Progenitor cell of endocrine pancreas (in vitro differentiated cells): ENCODE data around the gene MSL1. TPM values are rescaled to one million over a fixed set of nuclear protein-coding genes. Genes with fewer than 3 reads are reported as not detected.
A peak's percentile ranks its signal among the peaks of the same experiment; 100 is the strongest.

Experiments
- DNase-seq: peaks from one replicate; pipeline ENCODE4 v3.0.0; 2021; ENCODE audit warnings: low spot score; ENCODE audit not compliant: unreplicated experiment
- H3K27ac Mint-ChIP-seq: 2 replicates; pipeline ENCODE4 v1.8.0; 2021; ENCODE audit warnings: mild to moderate bottlenecking, moderate library complexity, mixed read lengths
- H3K27me3 Mint-ChIP-seq: 2 replicates; pipeline ENCODE4 v1.8.0; 2021; ENCODE audit warnings: mixed read lengths
- H3K36me3 Mint-ChIP-seq: 2 replicates; pipeline ENCODE4 v1.8.0; 2022; ENCODE audit warnings: mixed read lengths; ENCODE audit not compliant: insufficient read depth
- H3K4me1 Mint-ChIP-seq: 2 replicates; pipeline ENCODE4 v1.8.0; 2021; ENCODE audit warnings: low read depth, mixed read lengths
- H3K4me3 Mint-ChIP-seq: 2 replicates; pipeline ENCODE4 v1.8.0; 2021; ENCODE audit warnings: low read depth, mild to moderate bottlenecking, moderate library complexity, mixed read lengths
- H3K9me3 Mint-ChIP-seq: 2 replicates; pipeline ENCODE4 v1.8.0; 2021; ENCODE audit warnings: low read depth, mixed read lengths
- total RNA-seq: library from RNA; stranded (reverse); gene quantifications from 2 replicates; pipeline ENCODE4 v1.2.1, GENCODE V29; 2021
- TF ChIP-seq, protein P1 (sequence below): fragments of 200-600 bp; sonication (generic); IDR thresholded peaks from one replicate; pipeline ENCODE4 v1.5.0; 2021; ENCODE audit warnings: antibody characterized with exemption, mild to moderate bottlenecking; ENCODE audit not compliant: unreplicated experiment

The MSL1 gene
- total RNA-seq, 1 donor from 2014 or later, result 143 TPM

DNA sequence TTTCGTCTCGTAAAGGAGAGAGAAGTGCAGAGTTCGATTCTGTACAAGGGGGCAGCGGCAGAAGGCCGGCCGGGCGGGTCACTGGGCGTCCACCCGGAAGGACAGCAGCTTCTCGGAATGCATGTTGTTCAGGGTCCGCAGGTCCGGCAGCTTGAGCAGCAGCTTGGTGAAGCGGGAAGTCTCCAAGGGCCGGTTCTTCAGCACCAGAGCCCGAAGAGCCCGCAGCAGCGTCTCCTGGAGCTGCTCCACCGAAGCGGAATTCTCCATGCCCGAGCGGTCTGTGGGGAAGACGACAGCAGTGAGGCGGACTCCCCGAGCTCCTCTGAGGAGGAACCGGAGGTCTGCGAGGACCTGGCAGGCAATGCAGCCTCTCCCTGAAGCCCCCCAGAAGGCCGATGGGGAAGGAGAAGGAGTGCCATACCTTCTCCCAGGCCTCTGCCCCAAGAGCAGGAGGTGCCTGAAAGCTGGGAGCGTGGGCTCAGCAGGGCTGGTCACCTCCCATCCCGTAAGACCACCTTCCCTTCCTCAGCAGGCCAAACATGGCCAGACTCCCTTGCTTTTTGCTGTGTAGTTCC is 28.7 kb upstream of the MSL1 start:
- TF ChIP-seq, protein P1, sequence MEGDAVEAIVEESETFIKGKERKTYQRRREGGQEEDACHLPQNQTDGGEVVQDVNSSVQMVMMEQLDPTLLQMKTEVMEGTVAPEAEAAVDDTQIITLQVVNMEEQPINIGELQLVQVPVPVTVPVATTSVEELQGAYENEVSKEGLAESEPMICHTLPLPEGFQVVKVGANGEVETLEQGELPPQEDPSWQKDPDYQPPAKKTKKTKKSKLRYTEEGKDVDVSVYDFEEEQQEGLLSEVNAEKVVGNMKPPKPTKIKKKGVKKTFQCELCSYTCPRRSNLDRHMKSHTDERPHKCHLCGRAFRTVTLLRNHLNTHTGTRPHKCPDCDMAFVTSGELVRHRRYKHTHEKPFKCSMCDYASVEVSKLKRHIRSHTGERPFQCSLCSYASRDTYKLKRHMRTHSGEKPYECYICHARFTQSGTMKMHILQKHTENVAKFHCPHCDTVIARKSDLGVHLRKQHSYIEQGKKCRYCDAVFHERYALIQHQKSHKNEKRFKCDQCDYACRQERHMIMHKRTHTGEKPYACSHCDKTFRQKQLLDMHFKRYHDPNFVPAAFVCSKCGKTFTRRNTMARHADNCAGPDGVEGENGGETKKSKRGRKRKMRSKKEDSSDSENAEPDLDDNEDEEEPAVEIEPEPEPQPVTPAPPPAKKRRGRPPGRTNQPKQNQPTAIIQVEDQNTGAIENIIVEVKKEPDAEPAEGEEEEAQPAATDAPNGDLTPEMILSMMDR, result no peak
- no peaks in the 10 kb centered on the region for H3K4me1 Mint-ChIP-seq
- no peak overlapping the region for H3K27ac Mint-ChIP-seq
- H3K27me3 Mint-ChIP-seq, result no peaks in the 10 kb centered on the region
- no peak overlapping the region for H3K4me3 Mint-ChIP-seq
- H3K9me3 Mint-ChIP-seq, result no peaks in the 10 kb centered on the region
- peaks cover 3% of the 10 kb centered on the region for H3K36me3 Mint-ChIP-seq
- DNase-seq, result no peak

DNA sequence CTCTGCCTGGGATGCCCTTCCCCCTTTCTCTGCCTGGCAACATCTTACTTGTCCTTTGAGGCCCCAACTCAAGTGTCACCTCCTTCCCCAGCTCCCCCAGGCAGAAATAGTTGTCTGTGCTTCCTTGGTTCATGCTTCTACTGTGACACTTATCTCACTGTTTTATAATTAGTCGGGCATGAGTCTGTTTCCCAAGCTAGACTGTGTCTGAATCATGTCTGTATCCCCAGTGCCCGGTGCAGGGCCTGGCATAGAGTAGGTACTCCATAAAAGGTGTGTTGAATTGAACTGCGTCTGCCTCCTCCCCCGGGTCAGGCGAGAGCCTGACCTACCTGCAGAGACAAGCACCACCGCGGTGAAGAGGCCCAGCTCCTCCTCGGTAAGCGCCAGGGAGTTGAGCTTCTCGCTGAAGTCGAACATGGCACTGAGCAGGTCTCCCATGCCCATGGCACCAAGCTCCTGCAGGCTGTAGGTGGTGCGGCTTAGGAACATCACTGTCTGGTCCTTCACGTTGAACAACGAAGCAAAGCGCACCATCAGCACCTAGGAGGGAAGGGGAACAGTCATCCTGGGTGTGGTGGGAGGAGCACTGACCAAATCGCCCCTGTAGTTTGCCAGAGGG is 28.1 kb upstream of the MSL1 start:
- no peak for DNase-seq
- Mint-ChIP-seq H3K27ac (no peak overlapping the region), H3K27me3 (no peaks in the 10 kb centered on the region), H3K4me1 (peaks cover 4% of the 10 kb centered on the region), H3K36me3 (peaks cover 2% of the 10 kb centered on the region), H3K9me3 (no peaks in the 10 kb centered on the region), H3K4me3 (no peak overlapping the region)
- TF ChIP-seq, protein P1, result no peak

DNA sequence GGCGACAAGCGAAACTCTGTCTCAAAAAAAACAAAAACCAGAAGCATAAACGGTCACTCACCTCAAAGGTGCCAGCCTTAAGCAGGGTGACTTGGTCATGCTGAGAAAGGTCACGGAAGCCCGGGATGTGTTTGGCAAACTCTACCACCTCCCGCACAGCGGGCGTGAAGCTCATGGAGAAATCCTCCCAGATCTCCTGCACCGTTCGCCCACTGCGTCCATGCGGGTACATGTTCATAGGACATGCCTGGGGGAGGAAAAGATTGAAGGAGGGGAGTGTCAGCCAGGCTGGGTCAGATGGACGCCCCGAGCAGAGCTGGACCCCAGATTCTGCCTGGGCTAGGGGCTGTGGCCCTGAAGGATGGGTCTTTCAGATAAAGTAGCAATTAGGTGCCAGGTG is 26.9 kb upstream of the MSL1 start:
- no peak for DNase-seq
- Mint-ChIP-seq H3K4me1 (peaks cover 9% of the 10 kb centered on the region), H3K27ac (no peak overlapping the region), H3K27me3 (no peaks in the 10 kb centered on the region), H3K4me3 (no peak overlapping the region), H3K36me3 (peaks cover 2% of the 10 kb centered on the region), H3K9me3 (no peaks in the 10 kb centered on the region)
- TF ChIP-seq, protein P1, result no peak

DNA sequence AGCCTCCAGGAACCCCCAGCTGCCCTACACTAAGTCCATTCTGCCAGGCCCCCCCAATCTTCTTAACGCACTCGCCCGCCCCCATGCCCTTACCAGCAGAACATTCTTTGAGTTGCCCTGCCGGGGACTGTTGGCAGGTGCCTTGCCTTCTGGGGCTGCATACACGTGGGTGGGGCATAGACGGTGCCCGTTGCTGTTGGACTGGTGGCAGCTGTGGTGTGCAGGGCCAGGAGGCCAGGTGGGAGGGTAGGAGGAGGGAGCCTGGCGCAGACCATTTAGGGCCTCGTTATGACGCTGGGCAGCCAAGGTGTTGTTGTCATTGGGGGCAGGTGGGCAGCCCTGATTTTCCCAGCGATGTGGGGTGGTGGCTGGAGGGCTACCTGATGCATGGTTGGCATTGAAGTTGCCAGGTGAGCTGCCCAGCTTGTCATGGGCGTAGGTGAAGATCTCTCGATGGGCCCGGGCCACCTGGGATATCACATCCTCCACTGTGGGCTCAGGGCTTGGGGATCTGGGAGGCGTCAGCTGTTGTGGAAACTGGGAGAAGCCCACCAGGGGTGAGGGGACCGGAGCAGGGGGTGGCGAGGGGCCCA is 26.3 kb upstream of the MSL1 start:
- H3K27ac Mint-ChIP-seq, result peak overlapping the region; percentile 29
- no peaks in the 10 kb centered on the region for H3K9me3 Mint-ChIP-seq
- TF ChIP-seq, protein P1, result no peak
- H3K36me3 Mint-ChIP-seq, result peaks cover 2% of the 10 kb centered on the region
- no peaks in the 10 kb centered on the region for H3K27me3 Mint-ChIP-seq
- DNase-seq, result no peak
- H3K4me3 Mint-ChIP-seq, result no peak overlapping the region
- peaks cover 13% of the 10 kb centered on the region for H3K4me1 Mint-ChIP-seq

DNA sequence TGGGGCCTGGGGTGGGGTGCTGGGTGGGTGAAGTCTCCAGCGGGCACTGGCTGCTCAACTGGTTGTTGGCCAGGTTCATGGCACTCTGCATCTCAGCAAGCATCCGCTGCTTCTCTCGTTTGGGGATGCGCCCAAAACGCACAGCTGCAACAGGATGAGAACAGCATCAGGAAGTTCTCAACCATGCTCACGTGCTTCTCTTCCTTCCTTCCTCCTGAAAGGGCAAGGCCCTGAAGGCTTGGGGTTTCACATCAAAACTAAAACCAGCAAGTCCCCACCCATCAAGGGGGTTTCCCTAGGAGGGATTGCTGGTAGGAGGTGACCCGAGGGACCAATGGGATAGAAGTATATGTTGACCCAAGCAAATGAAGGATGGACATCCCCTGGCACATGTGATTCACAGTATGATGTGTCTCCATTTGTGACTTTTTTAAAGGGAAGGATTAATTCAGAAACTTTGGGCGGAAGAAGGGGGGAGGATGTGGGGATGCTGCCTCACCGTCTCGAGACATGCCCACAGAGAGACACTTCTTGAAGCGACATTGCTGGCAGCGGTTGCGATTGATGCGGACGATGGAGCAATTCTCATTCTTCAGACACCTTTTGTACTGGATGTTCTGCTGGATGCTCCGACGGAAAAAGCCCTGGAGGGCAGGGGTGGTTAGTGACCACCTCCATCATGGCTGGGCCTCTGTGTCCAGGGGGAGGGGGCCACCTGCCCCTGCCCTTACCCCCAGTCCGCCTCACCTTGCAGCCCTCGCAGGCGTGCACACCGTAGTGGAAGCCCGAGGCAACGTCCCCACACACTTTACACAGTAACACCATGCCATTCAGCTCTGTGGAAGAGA is 25.6 kb upstream of the MSL1 start:
- Mint-ChIP-seq H3K4me1 (peaks cover 19% of the 10 kb centered on the region), H3K36me3 (peaks cover 2% of the 10 kb centered on the region), H3K4me3 (no peak overlapping the region), H3K27ac (no peak overlapping the region), H3K9me3 (no peaks in the 10 kb centered on the region), H3K27me3 (no peaks in the 10 kb centered on the region)
- TF ChIP-seq, protein P1, result no peak
- DNase-seq, result no peak
